Endothelial cell of umbilical vein (primary cell): ENCODE measurements around the gene ATN1. TPM values are rescaled to one million over a fixed set of nuclear protein-coding genes. Genes with fewer than 3 reads are reported as not detected.

Experiments used
- BruUV-seq: library from RNA; stranded (reverse); fragments of 400-500 nt; replicated peaks from 2 replicates; lab custom pipeline; 2021; lab: Mats Ljungman, UMichigan
- CTCF ChIA-PET: fragments of 300-600, 350-600 bp; sonication (Branson Sonifier 250); formaldehyde crosslinking; loops from one replicate; lab custom pipeline; 2021; ENCODE audit warnings: antibody characterized with exemption, inconsistent platforms; lab: Charles Lee
- POLR2A ChIA-PET: fragments of 300-600, 350-600 bp; sonication (Branson Sonifier 250); formaldehyde crosslinking; loops from one replicate; lab custom pipeline; 2021; ENCODE audit warnings: antibody characterized with exemption, inconsistent platforms; lab: Charles Lee
- DNase-seq: peaks from one replicate; pipeline ENCODE4 v3.0.0-alpha.2; 2011; ENCODE audit warnings: low read depth, low spot score
- FAIRE-seq: peaks from 2 replicates; lab custom pipeline; 2011; peaks lifted over from hg19 to GRCh38; lab: Jason Lieb, UNC
- H2AFZ ChIP-seq: 2 replicates; pipeline ENCODE4 v1.6.0; 2012; ENCODE audit warnings: low read depth, low read length, control low read depth, inconsistent platforms
- H3K27ac ChIP-seq: 2 replicates; pipeline ENCODE4 v1.5.1; 2011; ENCODE audit warnings: low read depth, mild to moderate bottlenecking, control low read depth, low read length, moderate library complexity; ENCODE audit not compliant: insufficient read depth
- H3K27me3 ChIP-seq, 2 experiments: 2 replicates each; pipeline versions ENCODE4 v1.6.0 to v1.6.1; 2011; ENCODE audit warnings: low read length in 2 of 2, mixed read lengths in 1 of 2; ENCODE audit not compliant: control insufficient read depth in 2 of 2, insufficient read depth in 2 of 2
- H3K36me3 ChIP-seq, 2 experiments: 2 replicates in 1 of 2; 3 replicates in 1 of 2; pipeline ENCODE4 v1.5.1; 2011; ENCODE audit warnings: low read length in 2 of 2, mild to moderate bottlenecking in 1 of 2, moderate library complexity in 1 of 2; ENCODE audit not compliant: control insufficient read depth in 2 of 2, insufficient read depth in 2 of 2; ENCODE audit errors: extremely low read depth in 1 of 2
- H3K4me1 ChIP-seq: 3 replicates; pipeline ENCODE4 v1.5.1; 2011; ENCODE audit warnings: mild to moderate bottlenecking, low read length; ENCODE audit not compliant: control insufficient read depth, insufficient read depth; ENCODE audit errors: extremely low read depth
- H3K4me2 ChIP-seq: 2 replicates; pipeline ENCODE4 v1.6.1; 2011; ENCODE audit warnings: low read length, control low read depth, mixed read lengths; ENCODE audit not compliant: insufficient read depth
- H3K4me3 ChIP-seq, 3 experiments: fragments of 200-600 bp in 1 of 3; sonication (generic), shearing (Covaris generic) in 1 of 3; replicated peaks in 1 of 3; 2 replicates each; pipeline ENCODE4 v1.5.1; 2011 to 2016; ENCODE audit warnings: control low read depth in 3 of 3, low read length in 3 of 3, mild to moderate bottlenecking in 2 of 3, inconsistent platforms in 1 of 3, low read depth in 1 of 3, moderate library complexity in 1 of 3; ENCODE audit not compliant: insufficient read depth in 1 of 3
- H3K79me2 ChIP-seq: 2 replicates; pipeline ENCODE4 v1.6.0; 2012; ENCODE audit warnings: low read length, inconsistent platforms; ENCODE audit not compliant: control insufficient read depth, insufficient read depth
- H3K9ac ChIP-seq: replicated peaks from 2 replicates; pipeline ENCODE3; 2011; ENCODE audit warnings: low read length, control low read depth; ENCODE audit not compliant: insufficient read depth; ENCODE audit errors: extremely low read depth
- H3K9me1 ChIP-seq: replicated peaks from 3 replicates; pipeline ENCODE4 v1.6.0; 2011; ENCODE audit warnings: mild to moderate bottlenecking, low read length; ENCODE audit not compliant: control insufficient read depth, insufficient read depth; ENCODE audit errors: extremely low read depth
- H3K9me3 ChIP-seq: replicated peaks from 2 replicates; pipeline ENCODE4 v1.5.1; 2012; ENCODE audit warnings: low read length, inconsistent platforms; ENCODE audit not compliant: control insufficient read depth, insufficient read depth
- H4K20me1 ChIP-seq: replicated peaks from 2 replicates; pipeline ENCODE3; 2011; ENCODE audit warnings: mild to moderate bottlenecking, low read length; ENCODE audit not compliant: control insufficient read depth, insufficient read depth; ENCODE audit errors: extremely low read depth
- EZH2 ChIP-seq: IDR thresholded peaks from 2 replicates; pipeline ENCODE4 v1.6.1; 2012; ENCODE audit warnings: borderline replicate concordance, low read depth, mild to moderate bottlenecking, moderate library complexity, low read length, inconsistent platforms; ENCODE audit not compliant: severe bottlenecking
- FOS ChIP-seq: IDR thresholded peaks from 2 replicates; pipeline ENCODE4 v1.6.1; 2011; ENCODE audit warnings: mild to moderate bottlenecking, low read length, moderate library complexity, borderline replicate concordance; ENCODE audit not compliant: insufficient read depth
- GATA2 ChIP-seq: IDR thresholded peaks from 2 replicates; pipeline ENCODE4 v1.7.0; 2011; ENCODE audit warnings: low read depth, mild to moderate bottlenecking, moderate library complexity, mixed read lengths, low read length; ENCODE audit not compliant: insufficient read length, insufficient read depth
- JUN ChIP-seq: IDR thresholded peaks from 2 replicates; pipeline ENCODE4 v1.6.1; 2011; ENCODE audit warnings: borderline replicate concordance, low read depth; ENCODE audit not compliant: insufficient read length, insufficient read depth
- MYC ChIP-seq: IDR thresholded peaks from one replicate; pipeline ENCODE4 v1.6.1; 2011; ENCODE audit warnings: mild to moderate bottlenecking, low read depth, low read length
- POLR2A ChIP-seq: IDR thresholded peaks from 2 replicates; pipeline ENCODE4 v1.6.1; 2012; ENCODE audit warnings: low read depth, mild to moderate bottlenecking, control low read depth, low read length
- POLR2AphosphoS5 ChIP-seq: IDR thresholded peaks from 2 replicates; pipeline ENCODE4 v1.6.1; 2012; ENCODE audit warnings: low read depth, mild to moderate bottlenecking, control low read depth, low read length, moderate library complexity; ENCODE audit not compliant: insufficient read depth
- dilution Hi-C: fragments of 300-500 bp; cut with MboI; formaldehyde crosslinking; loops from one replicate; pipeline ENCODE4 v1.15.0; 2019; ENCODE audit warnings: low sequenced_read_pairs; ENCODE audit not compliant: extremely low pct_ligation_motif_present
- intact Hi-C: fragments of 100-400 bp; cut with micrococcal nuclease; formaldehyde crosslinking; loops from one replicate; pipeline ENCODE4 v1.10.0; 2022
- polyA plus RNA-seq, 4 experiments: library from polyadenylated mRNA; depleted of rRNA in 3 of 4; stranded (reverse) in 3 of 4; unstranded in 1 of 4; fragments of >200 nt; gene quantifications; 2 replicates each; pipeline versions ENCODE4 v1.2.1 to v1.2.3, GENCODE V29; 2011 to 2012; ENCODE audit warnings: missing spikeins in 1 of 4
- total RNA-seq: library from RNA; stranded (reverse); gene quantifications from 2 replicates; pipeline ENCODE4 v1.2.3, GENCODE V29; 2021
- TF ChIP-seq, protein P1 (sequence below), 2 donors: IDR thresholded peaks; 1 replicate in 1 of 2; 2 replicates in 1 of 2; pipeline ENCODE4 v1.5.1; 2011; ENCODE audit warnings: low read length in 2 of 2, mild to moderate bottlenecking in 2 of 2, moderate library complexity in 2 of 2, control low read depth in 1 of 2, inconsistent platforms in 1 of 2, low read depth in 1 of 2; ENCODE audit not compliant: insufficient read depth in 1 of 2; ENCODE audit errors: extremely low read depth in 1 of 2
- TF ChIP-seq, protein P2 (sequence below): IDR thresholded peaks from 2 replicates; pipeline ENCODE4 v1.6.1; 2011; ENCODE audit not compliant: insufficient read depth, insufficient read length

The ATN1 gene
- total and polyA plus RNA-seq, 2 donors (not counting 3 experiments of a cell fraction or from before 2014, with no cell fraction given): 46.4 to 117 TPM

DNA sequence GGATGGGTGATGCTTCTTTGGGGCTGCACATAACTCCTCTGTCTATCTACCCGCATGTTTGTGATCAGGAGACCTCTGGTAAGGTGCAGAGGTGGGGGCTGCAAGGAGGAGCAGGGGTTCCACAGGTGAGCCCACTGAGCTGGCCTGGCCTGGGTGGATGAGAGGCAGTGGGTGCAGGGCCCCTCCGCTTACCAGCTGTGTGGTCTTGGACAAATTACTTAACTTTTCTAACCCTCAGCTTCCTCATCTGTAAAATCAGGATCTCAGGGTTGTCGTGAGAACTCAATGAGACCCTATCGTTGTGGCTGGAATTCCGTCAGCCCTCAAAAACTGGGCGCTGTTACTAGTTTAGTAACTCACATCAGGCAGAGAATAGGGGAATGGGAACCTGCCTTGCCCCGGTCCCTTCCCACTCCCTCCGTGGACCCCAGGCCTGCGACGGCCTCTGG lies 30.9 kb downstream of the ATN1 start:
- H3K9me3 ChIP-seq: no peaks in the 10 kb centered on the region
- dilution Hi-C loops: no loop called here
- intact Hi-C loops: no loop called here
- H3K9me1 ChIP-seq: no peaks in the 10 kb centered on the region
- POLR2A ChIA-PET: interaction anchor here (1.8 kb wide), 1 partner anchor 15 kb away, joined by 6 read pairs; the partner anchor contains the start of genes C12orf57 and RNU7-1
- no peaks in the 10 kb centered on the region for H3K27me3 ChIP-seq
- H3K36me3 ChIP-seq: no peaks in the 10 kb centered on the region
- CTCF ChIA-PET: interaction anchor here (1.6 to 1.7 kb wide), 2 partner anchors 14 to 89 kb away, joined by 4 to 12 read pairs; partner anchors contain the start of gene C12orf57
- H2AFZ ChIP-seq: peak overlapping the region; percentile 58
- no peak overlapping the region for H3K27ac ChIP-seq
- BruUV-seq: no TSS peak
- H3K9ac ChIP-seq: no peak overlapping the region
- TF ChIP-seq, protein P1, sequence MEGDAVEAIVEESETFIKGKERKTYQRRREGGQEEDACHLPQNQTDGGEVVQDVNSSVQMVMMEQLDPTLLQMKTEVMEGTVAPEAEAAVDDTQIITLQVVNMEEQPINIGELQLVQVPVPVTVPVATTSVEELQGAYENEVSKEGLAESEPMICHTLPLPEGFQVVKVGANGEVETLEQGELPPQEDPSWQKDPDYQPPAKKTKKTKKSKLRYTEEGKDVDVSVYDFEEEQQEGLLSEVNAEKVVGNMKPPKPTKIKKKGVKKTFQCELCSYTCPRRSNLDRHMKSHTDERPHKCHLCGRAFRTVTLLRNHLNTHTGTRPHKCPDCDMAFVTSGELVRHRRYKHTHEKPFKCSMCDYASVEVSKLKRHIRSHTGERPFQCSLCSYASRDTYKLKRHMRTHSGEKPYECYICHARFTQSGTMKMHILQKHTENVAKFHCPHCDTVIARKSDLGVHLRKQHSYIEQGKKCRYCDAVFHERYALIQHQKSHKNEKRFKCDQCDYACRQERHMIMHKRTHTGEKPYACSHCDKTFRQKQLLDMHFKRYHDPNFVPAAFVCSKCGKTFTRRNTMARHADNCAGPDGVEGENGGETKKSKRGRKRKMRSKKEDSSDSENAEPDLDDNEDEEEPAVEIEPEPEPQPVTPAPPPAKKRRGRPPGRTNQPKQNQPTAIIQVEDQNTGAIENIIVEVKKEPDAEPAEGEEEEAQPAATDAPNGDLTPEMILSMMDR (IDR thresholded peaks at IDR 0.05; ENCODE audit: extremely low read depth in 1 of 2, insufficient read depth in 1 of 2, low read depth in 1 of 2, low read length in 2 of 2): no peak
- TF ChIP-seq POLR2A (no peak), GATA2 (no peak), FOS (no peak), MYC (no peak), JUN (no peak), POLR2AphosphoS5 (no peak), EZH2 (no peak)
- TF ChIP-seq, protein P2, sequence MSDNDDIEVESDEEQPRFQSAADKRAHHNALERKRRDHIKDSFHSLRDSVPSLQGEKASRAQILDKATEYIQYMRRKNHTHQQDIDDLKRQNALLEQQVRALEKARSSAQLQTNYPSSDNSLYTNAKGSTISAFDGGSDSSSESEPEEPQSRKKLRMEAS: no peak
- H4K20me1 ChIP-seq: no peaks in the 10 kb centered on the region
- H3K4me2 ChIP-seq: no peak overlapping the region
- DNase-seq: no peak
- H3K4me1 ChIP-seq: peaks cover 24% of the 10 kb centered on the region
- no peaks in the 10 kb centered on the region for H3K79me2 ChIP-seq
- H3K4me3 ChIP-seq: no peak overlapping the region
- FAIRE-seq: no peak
